GM21825 (cell line): Measurements from ENCODE around the gene SPTBN1.

Experiments
- ATAC-seq: cut with Tn5 transposase; IDR thresholded peaks from one replicate; pipeline ENCODE4 v1.9.1; 2021; ENCODE audit warnings: mild to moderate bottlenecking, moderate library complexity; ENCODE audit not compliant: unreplicated experiment

SPTBN1 gene

GRCh38 chr2:54455563-54456361 is at the start of gene SPTBN1:
TSS of gene SPTBN1 (plus strand) at chr2:54456327. CDS start at chr2:54526419, 70,092 bp downstream.
- ATAC-seq: no peak

- ATAC-seq: no peak
These were observed 48.4 kb upstream of the SPTBN1 start for GRCh38 chr2:54407693-54408092.

- no peak for ATAC-seq
These were observed 47.8 kb upstream of the SPTBN1 start for GRCh38 chr2:54408288-54408687.

- ATAC-seq: no peak
These were observed 46.4 kb upstream of the SPTBN1 start for GRCh38 chr2:54409752-54410151.

GRCh38 chr2:54411801-54412354 is 44.2 kb upstream of the SPTBN1 start:
- no peak for ATAC-seq

GRCh38 chr2:54416166-54416813 is 39.8 kb upstream of the SPTBN1 start:
- no peak for ATAC-seq

GRCh38 chr2:54416938-54417337 is 39.2 kb upstream of the SPTBN1 start:
- ATAC-seq: no peak

GRCh38 chr2:54417577-54417976 is 38.5 kb upstream of the SPTBN1 start:
- no peak for ATAC-seq

GRCh38 chr2:54419388-54419787 is 36.7 kb upstream of the SPTBN1 start:
- ATAC-seq: no peak

- no peak for ATAC-seq
These were observed 36.1 kb upstream of the SPTBN1 start for GRCh38 chr2:54419855-54420523.

- ATAC-seq: no peak
These were observed 35.5 kb upstream of the SPTBN1 start for GRCh38 chr2:54420524-54421172.

- no peak for ATAC-seq
These were observed 34.0 kb upstream of the SPTBN1 start for GRCh38 chr2:54422072-54422581.

- ATAC-seq: no peak
These were observed 32.9 kb upstream of the SPTBN1 start for GRCh38 chr2:54423213-54423612.

- no peak for ATAC-seq
These were observed 31.5 kb upstream of the SPTBN1 start for GRCh38 chr2:54424555-54425163.

- no peak for ATAC-seq
These were observed 27.9 kb upstream of the SPTBN1 start for GRCh38 chr2:54428108-54428831.

GRCh38 chr2:54429054-54429453 is 27.1 kb upstream of the SPTBN1 start:
- ATAC-seq: no peak

GRCh38 chr2:54429811-54430551 is 26.1 kb upstream of the SPTBN1 start:
- no peak for ATAC-seq

- no peak for ATAC-seq
These were observed 25.5 kb upstream of the SPTBN1 start for GRCh38 chr2:54430649-54431048.
